MCF 10A (cell line): ENCODE data around the gene ZNF423. TPM values are rescaled to one million over a fixed set of nuclear protein-coding genes. Genes with fewer than 3 reads are reported as not detected.

Experiments
- BruUV-seq: library from RNA; stranded (reverse); fragments of 400-500 nt; replicated peaks from 2 replicates; lab custom pipeline; 2021; lab: Mats Ljungman, UMichigan
- CTCF ChIA-PET: fragments of 300-600 bp; sonication (Branson Sonifier 250); formaldehyde crosslinking; extraction: SDS; loops from one replicate; lab custom pipeline; 2021; ENCODE audit warnings: antibody characterized with exemption, inconsistent platforms; lab: Yijun Ruan, JAX
- POLR2A ChIA-PET: fragments of 300-600, 350-650 bp; sonication (Branson Sonifier 250); formaldehyde crosslinking; extraction: SDS; loops from one replicate; lab custom pipeline; 2020; ENCODE audit warnings: antibody characterized with exemption, inconsistent platforms; lab: Yijun Ruan, JAX
- DNase-seq: peaks from one replicate; pipeline ENCODE4 v3.0.0-alpha.2; 2018; ENCODE audit not compliant: unreplicated experiment
- H3K27ac Mint-ChIP-seq: one replicate; pipeline ENCODE4 v1.8.0; 2022; ENCODE audit warnings: mild to moderate bottlenecking, low read depth, mixed read lengths; ENCODE audit not compliant: unreplicated experiment
- H3K27me3 Mint-ChIP-seq: one replicate; pipeline ENCODE4 v1.8.0; 2022; ENCODE audit warnings: mixed read lengths; ENCODE audit not compliant: insufficient read depth, unreplicated experiment
- H3K36me3 Mint-ChIP-seq: one replicate; pipeline ENCODE4 v1.8.0; 2022; ENCODE audit warnings: mild to moderate bottlenecking, moderate library complexity, mixed read lengths; ENCODE audit not compliant: insufficient read depth, unreplicated experiment
- H3K4me1 Mint-ChIP-seq: one replicate; pipeline ENCODE4 v1.8.0; 2022; ENCODE audit warnings: mixed read lengths; ENCODE audit not compliant: insufficient read depth, unreplicated experiment
- H3K4me3 Mint-ChIP-seq: one replicate; pipeline ENCODE4 v1.8.0; 2022; ENCODE audit warnings: mild to moderate bottlenecking, moderate library complexity, mixed read lengths; ENCODE audit not compliant: unreplicated experiment
- H3K9me3 Mint-ChIP-seq: one replicate; pipeline ENCODE4 v1.8.0; 2022; ENCODE audit warnings: mixed read lengths; ENCODE audit not compliant: unreplicated experiment
- CTCF ChIP-seq: fragments of 200-600 bp; IDR thresholded peaks from one replicate; pipeline ENCODE4 v1.8.0; 2022; ENCODE audit warnings: antibody characterized with exemption, mild to moderate bottlenecking; ENCODE audit not compliant: unreplicated experiment
- intact Hi-C: fragments of 100-400 bp; cut with micrococcal nuclease; formaldehyde crosslinking; loops from 2 replicates; pipeline ENCODE4 v1.14.1; 2022
- total RNA-seq: library from RNA; stranded (reverse); gene quantifications from 2 replicates; pipeline ENCODE4 v1.2.3, GENCODE V29; 2022

The ZNF423 gene
- total RNA-seq, 1 experiment from 2014 or later: not detected

GRCh38 chr16:49576941-49577340 is 279.0 kb downstream of the ZNF423 start:
- no peaks in the 10 kb centered on the region for H3K4me1 Mint-ChIP-seq
- no peaks in the 10 kb centered on the region for H3K36me3 Mint-ChIP-seq
- no TSS peak for BruUV-seq
- peaks cover 50% of the 10 kb centered on the region for H3K27me3 Mint-ChIP-seq
- DNase-seq: no peak
- H3K4me3 Mint-ChIP-seq: no peak overlapping the region
- intact Hi-C loops: no loop called here
- ChIA-PET CTCF (interaction anchor here (0.6 to 1.0 kb wide), 2 partner anchors 15 to 22 kb away, joined by 3 read pairs; no protein-coding TSS in a partner anchor), POLR2A (no interaction called here)
- no peak for TF ChIP-seq CTCF
- H3K9me3 Mint-ChIP-seq: peaks cover 7% of the 10 kb centered on the region
- no peak overlapping the region for H3K27ac Mint-ChIP-seq

GRCh38 chr16:49576173-49576494 is 279.8 kb downstream of the ZNF423 start:
- no peak for DNase-seq
- Mint-ChIP-seq H3K27ac (no peak overlapping the region), H3K4me1 (no peaks in the 10 kb centered on the region), H3K36me3 (no peaks in the 10 kb centered on the region), H3K4me3 (no peak overlapping the region), H3K9me3 (peaks cover 7% of the 10 kb centered on the region), H3K27me3 (peaks cover 47% of the 10 kb centered on the region)
- ChIA-PET POLR2A (no interaction called here), CTCF (interaction anchor here (0.6 to 1.8 kb wide), 3 partner anchors 16 to 36 kb away, joined by 3 to 5 read pairs (median 5); no protein-coding TSS in a partner anchor)
- BruUV-seq: no TSS peak
- intact Hi-C loops: no loop called here
- TF ChIP-seq CTCF: no peak

GRCh38 chr16:49575346-49576172 is 280.4 kb downstream of the ZNF423 start:
- DNase-seq: no peak
- Mint-ChIP-seq H3K4me3 (no peak overlapping the region), H3K27ac (no peak overlapping the region), H3K36me3 (no peaks in the 10 kb centered on the region), H3K4me1 (no peaks in the 10 kb centered on the region), H3K27me3 (peaks cover 45% of the 10 kb centered on the region), H3K9me3 (peaks cover 7% of the 10 kb centered on the region)
- no peak for TF ChIP-seq CTCF
- no TSS peak for BruUV-seq
- POLR2A ChIA-PET: interaction anchor here (0.7 kb wide), 1 partner anchor 1005 kb away, joined by 4 read pairs; no protein-coding TSS in a partner anchor
- CTCF ChIA-PET: interaction anchor here (0.6 to 1.8 kb wide), 4 partner anchors 19 to 352 kb away, joined by 5 read pairs; no protein-coding TSS in a partner anchor
- intact Hi-C loops: no loop called here

GRCh38 chr16:49574826-49575225 is 281.1 kb downstream of the ZNF423 start:
- ChIA-PET CTCF (interaction anchor here (0.6 to 1.8 kb wide), 3 partner anchors 18 to 353 kb away, joined by 5 read pairs; no protein-coding TSS in a partner anchor), POLR2A (interaction anchor here (0.7 kb wide), 1 partner anchor 1004 kb away, joined by 4 read pairs; no protein-coding TSS in a partner anchor)
- DNase-seq: no peak
- peaks cover 38% of the 10 kb centered on the region for H3K27me3 Mint-ChIP-seq
- H3K9me3 Mint-ChIP-seq: peaks cover 7% of the 10 kb centered on the region
- BruUV-seq: no TSS peak
- no peak overlapping the region for H3K4me3 Mint-ChIP-seq
- H3K4me1 Mint-ChIP-seq: no peaks in the 10 kb centered on the region
- H3K36me3 Mint-ChIP-seq: no peaks in the 10 kb centered on the region
- intact Hi-C loops: no loop called here
- TF ChIP-seq CTCF: no peak
- H3K27ac Mint-ChIP-seq: no peak overlapping the region
